Erythroblast (primary cell): ENCODE measurements around the gene ADAMTS19.

Source experiments
- DNase-seq, 2 experiments: peaks; one replicate each; lab custom pipeline; 2025; lab: John Stamatoyannopoulos, UW
- GATA1 ChIP-seq: IDR thresholded peaks from 2 replicates; pipeline ENCODE4 v1.6.1; 2011; ENCODE audit warnings: low read depth, mild to moderate bottlenecking, control low read depth, low read length, moderate library complexity
- POLR2A ChIP-seq: IDR thresholded peaks from 2 replicates; pipeline ENCODE4 v1.6.1; 2011; ENCODE audit warnings: mild to moderate bottlenecking, low read length

ADAMTS19 gene

GRCh38 chr5:129770024-129770820 is 310.1 kb downstream of the ADAMTS19 start:
- no peak for DNase-seq
- TF ChIP-seq GATA1 (no peak), POLR2A (no peak)

- TF ChIP-seq POLR2A (no peak), GATA1 (no peak)
- DNase-seq: peak; percentile 40 to 59
Measured at GRCh38 chr5:129771058-129771838, 311.1 kb downstream of the ADAMTS19 start.

GRCh38 chr5:129773376-129773775 is 313.3 kb downstream of the ADAMTS19 start:
- TF ChIP-seq GATA1 (no peak), POLR2A (no peak)
- no peak for DNase-seq

GRCh38 chr5:129781594-129781993 is 321.5 kb downstream of the ADAMTS19 start:
- TF ChIP-seq GATA1 (no peak), POLR2A (no peak)
- no peak for DNase-seq
